Measurements from ENCODE around the gene MYH6. TPM values are rescaled to one million over a fixed set of nuclear protein-coding genes. Genes with fewer than 3 reads are reported as not detected.

The MYH6 gene
- total RNA-seq, 4 donors from 2014 or later: 20.4 to 1,496 (median 303) TPM

GRCh38 chr14:23376482-23377197 lies 31.4 kb downstream of the MYH6 start, which contains the start of gene CMTM5:
TSS of gene CMTM5 (plus strand) at chr14:23377046. CDS start at chr14:23377252, 206 bp downstream.
- no peak within 1 kb of the TSS for H3K4me3 ChIP-seq
- ATAC-seq: peak in 1 of 2 donors; percentile 26
- H3K4me1 ChIP-seq: no peaks in the 10 kb centered on the region
- intact Hi-C loops (cut with DNase I; ENCODE audit: low total_unique reads): loop anchor here (5.0 kb wide), 1 partner anchor 109 kb away; no protein-coding TSS in a partner anchor
- no peaks in the 10 kb centered on the region for H3K9me3 ChIP-seq
- H3K36me3 ChIP-seq: peaks cover 0 to 6% of the 10 kb centered on the region in 2 donors
- peak within 1 kb of the TSS in 1 of 4 donors; percentile 48 for H3K27ac ChIP-seq
- in situ Hi-C loops (cut with MboI; ENCODE audit: low sequenced_read_pairs in 4 of 4): loop anchor here in 1 of 4 donors (10.0 kb wide), 1 partner anchor 112 kb away; no protein-coding TSS in a partner anchor
- no peak for DNase-seq
- H3K27me3 ChIP-seq: no peaks in the 10 kb centered on the region
- no peak for TF ChIP-seq CTCF (IDR thresholded peaks at IDR 0.05 in 4 of 5, conservative IDR thresholded peaks at IDR 0.05 in 1 of 5)
- no peak for TF ChIP-seq POLR2A (IDR thresholded peaks at IDR 0.05)

GRCh38 chr14:23375527-23376251 lies 32.4 kb downstream of the MYH6 start:
- Histone ChIP-seq H3K4me3 (no peak overlapping the region), H3K4me1 (no peaks in the 10 kb centered on the region), H3K9me3 (no peaks in the 10 kb centered on the region), H3K36me3 (no peaks in the 10 kb centered on the region), H3K27ac (peak overlapping the region in 1 of 4 donors; percentile 48), H3K27me3 (no peaks in the 10 kb centered on the region)
- ATAC-seq (no peak), DNase-seq (no peak)
- TF ChIP-seq CTCF (IDR thresholded peaks at IDR 0.05 in 4 of 5, conservative IDR thresholded peaks at IDR 0.05 in 1 of 5) (no peak), POLR2A (IDR thresholded peaks at IDR 0.05) (no peak)
- in situ Hi-C loops (cut with MboI; ENCODE audit: low sequenced_read_pairs in 4 of 4): loop anchor here in 1 of 4 donors (10.0 kb wide), 1 partner anchor 111 kb away; no protein-coding TSS in a partner anchor
- intact Hi-C loops (cut with DNase I; ENCODE audit: low total_unique reads): loop anchor here (5.0 kb wide), 1 partner anchor 108 kb away; no protein-coding TSS in a partner anchor

GRCh38 chr14:23373041-23373440 lies 35.0 kb downstream of the MYH6 start:
- TF ChIP-seq CTCF (IDR thresholded peaks at IDR 0.05 in 4 of 5, conservative IDR thresholded peaks at IDR 0.05 in 1 of 5) (no peak), POLR2A (IDR thresholded peaks at IDR 0.05) (no peak)
- intact Hi-C loops (cut with DNase I; ENCODE audit: low total_unique reads): no loop called here
- H3K4me1 ChIP-seq: no peaks in the 10 kb centered on the region
- no peaks in the 10 kb centered on the region for H3K9me3 ChIP-seq
- peak in 1 of 2 donors; percentile 2 for ATAC-seq
- H3K36me3 ChIP-seq: no peaks in the 10 kb centered on the region
- no peaks in the 10 kb centered on the region for H3K27me3 ChIP-seq
- in situ Hi-C loops (cut with MboI; ENCODE audit: low sequenced_read_pairs in 4 of 4): loop anchor here in 1 of 4 donors (10.0 kb wide), 1 partner anchor 108 kb away; no protein-coding TSS in a partner anchor
- no peak overlapping the region for H3K27ac ChIP-seq
- H3K4me3 ChIP-seq: no peak overlapping the region
- peak in 1 of 2 donors; percentile 54 for DNase-seq

GRCh38 chr14:23372509-23372908 lies 35.6 kb downstream of the MYH6 start, which contains the start of gene IL25:
TSS of gene IL25 (plus strand) at chr14:23372809.
- ATAC-seq (no peak), DNase-seq (no peak)
- Histone ChIP-seq H3K9me3 (no peaks in the 10 kb centered on the region), H3K36me3 (no peaks in the 10 kb centered on the region), H3K27ac (no peak within 1 kb of the TSS), H3K4me1 (no peaks in the 10 kb centered on the region), H3K4me3 (no peak within 1 kb of the TSS), H3K27me3 (no peaks in the 10 kb centered on the region)
- intact Hi-C loops (cut with DNase I; ENCODE audit: low total_unique reads): no loop called here
- TF ChIP-seq POLR2A (IDR thresholded peaks at IDR 0.05) (no peak), CTCF (IDR thresholded peaks at IDR 0.05 in 4 of 5, conservative IDR thresholded peaks at IDR 0.05 in 1 of 5) (no peak)
- in situ Hi-C loops (cut with MboI; ENCODE audit: low sequenced_read_pairs in 4 of 4): loop anchor here in 1 of 4 donors (10.0 kb wide), 1 partner anchor 108 kb away; no protein-coding TSS in a partner anchor
